ENCODE data around the gene HS6ST2. TPM values are rescaled to one million over a fixed set of nuclear protein-coding genes. Genes with fewer than 3 reads are reported as not detected.

The HS6ST2 gene
- total RNA-seq, 1 experiment from 2014 or later = 7.4 TPM

- Histone ChIP-seq H3K9me2 (replicated peaks; ENCODE audit: low read length) (no peaks in the 10 kb centered on the region), H3F3A (ENCODE audit: low read length, unreplicated experiment) (no peaks in the 10 kb centered on the region), H4K20me1 (ENCODE audit: low read length) (no peaks in the 10 kb centered on the region), H3K4me1 (ENCODE audit: insufficient read depth, low read length) (peaks cover 12% of the 10 kb centered on the region), H3K4me2 (ENCODE audit: low read length) (no peak overlapping the region), H3K27me3 (ENCODE audit: low read length) (no peaks in the 10 kb centered on the region), H2AFZ (ENCODE audit: low read length) (no peak overlapping the region), H3K36me3 (ENCODE audit: low read depth, low read length) (no peaks in the 10 kb centered on the region), H3K79me2 (ENCODE audit: low read length) (no peaks in the 10 kb centered on the region), H3K9me3 (ENCODE audit: low read length) (no peaks in the 10 kb centered on the region), H3K4me3 (ENCODE audit: low read length) (no peak overlapping the region), H3K9ac (ENCODE audit: low read length) (no peak overlapping the region), H3K27ac (ENCODE audit: low read length) (no peak overlapping the region)
- no peak for TF ChIP-seq EZH2phosphoT487 (IDR thresholded peaks at IDR 0.05; ENCODE audit: borderline replicate concordance, low read length)
- TF ChIP-seq CTCF (conservative IDR thresholded peaks at IDR 0.05; ENCODE audit: low read depth, low read length) = no peak
- no peak for TF ChIP-seq EZH2 (IDR thresholded peaks at IDR 0.05; ENCODE audit: low read length, unreplicated experiment)
- POLR2A ChIA-PET (ENCODE audit: unreplicated experiment) = no interaction called here
- DNase-seq (no peak), ATAC-seq (no peak)
- no TSS peak for BruUV-seq (replicated peaks)
- CTCF ChIA-PET = no interaction called here
- intact Hi-C loops (cut with micrococcal nuclease) = no loop called here
These were observed 98.2 kb downstream of the HS6ST2 start for GRCh38 chrX:132860200-132860599.

DNA sequence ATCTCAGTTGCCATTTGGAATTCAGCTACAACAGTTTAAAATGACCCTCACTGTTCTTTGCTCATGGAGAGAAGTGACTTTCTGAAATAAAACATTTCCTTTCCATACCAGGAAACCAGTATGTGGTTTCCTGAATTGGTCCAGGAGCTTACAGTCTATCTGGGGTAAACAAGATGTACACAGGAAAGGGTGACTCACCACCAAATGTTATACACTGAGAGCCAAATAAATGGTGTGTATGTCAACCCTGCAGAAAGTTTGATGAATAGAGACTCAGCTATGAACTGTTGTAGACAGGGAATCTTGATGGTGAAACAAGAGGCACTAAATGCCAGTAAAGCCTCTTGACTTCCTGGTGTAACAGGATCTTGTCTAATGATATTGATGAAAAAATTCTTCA lies 100.4 kb downstream of the HS6ST2 start:
- CTCF ChIA-PET = no interaction called here
- H3K27ac ChIP-seq (ENCODE audit: low read length) = peak overlapping the region; percentile 36
- no peaks in the 10 kb centered on the region for H4K20me1 ChIP-seq (ENCODE audit: low read length)
- POLR2A ChIA-PET (ENCODE audit: unreplicated experiment) = no interaction called here
- no TSS peak for BruUV-seq (replicated peaks)
- no peak overlapping the region for H2AFZ ChIP-seq (ENCODE audit: low read length)
- H3K9me3 ChIP-seq (ENCODE audit: low read length) = no peaks in the 10 kb centered on the region
- H3K4me3 ChIP-seq (ENCODE audit: low read length) = no peak overlapping the region
- no peak overlapping the region for H3K4me2 ChIP-seq (ENCODE audit: low read length)
- TF ChIP-seq CTCF (conservative IDR thresholded peaks at IDR 0.05; ENCODE audit: low read depth, low read length) = no peak
- TF ChIP-seq EZH2 (IDR thresholded peaks at IDR 0.05; ENCODE audit: low read length, unreplicated experiment) = no peak
- TF ChIP-seq EZH2phosphoT487 (IDR thresholded peaks at IDR 0.05; ENCODE audit: borderline replicate concordance, low read length) = no peak
- H3K36me3 ChIP-seq (ENCODE audit: low read depth, low read length) = no peaks in the 10 kb centered on the region
- DNase-seq = peak; percentile 60
- H3K27me3 ChIP-seq (ENCODE audit: low read length) = no peaks in the 10 kb centered on the region
- no peaks in the 10 kb centered on the region for H3K9me2 ChIP-seq (replicated peaks; ENCODE audit: low read length)
- intact Hi-C loops (cut with micrococcal nuclease) = loop anchor here (5.0 kb wide), 1 partner anchor 84 kb away; no protein-coding TSS in a partner anchor
- no peaks in the 10 kb centered on the region for H3F3A ChIP-seq (ENCODE audit: low read length, unreplicated experiment)
- peak; percentile 66 for ATAC-seq
- no peak overlapping the region for H3K9ac ChIP-seq (ENCODE audit: low read length)
- H3K79me2 ChIP-seq (ENCODE audit: low read length) = no peaks in the 10 kb centered on the region
- H3K4me1 ChIP-seq (ENCODE audit: insufficient read depth, low read length) = peaks cover 19% of the 10 kb centered on the region

DNA sequence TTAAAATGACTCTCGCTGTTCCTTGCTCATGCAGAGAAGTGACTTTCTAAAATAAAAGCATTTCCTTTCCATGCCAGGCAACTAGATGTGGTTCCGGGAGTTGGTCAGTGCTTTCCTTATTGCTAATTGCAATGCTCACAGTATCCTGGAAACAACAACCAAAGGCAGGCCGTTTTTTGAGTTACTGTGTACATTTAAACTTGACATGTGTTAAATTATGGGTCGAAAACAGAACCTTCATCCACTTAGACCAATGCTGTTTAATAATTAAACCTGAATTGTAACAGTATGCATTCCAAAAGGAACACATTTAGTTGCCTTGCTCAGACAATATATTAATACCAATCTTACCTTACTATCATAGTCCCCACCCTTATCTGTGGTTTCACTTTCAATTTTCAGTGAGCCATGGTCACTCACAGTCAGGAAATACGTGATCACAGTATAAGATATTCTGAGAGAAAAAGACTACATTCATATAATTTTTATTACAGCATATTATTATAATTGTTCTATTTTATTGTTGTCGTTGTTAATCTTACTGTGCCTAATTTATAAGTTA lies 102.6 kb downstream of the HS6ST2 start:
- TF ChIP-seq EZH2 (IDR thresholded peaks at IDR 0.05; ENCODE audit: low read length, unreplicated experiment) (no peak), CTCF (conservative IDR thresholded peaks at IDR 0.05; ENCODE audit: low read depth, low read length) (no peak), EZH2phosphoT487 (IDR thresholded peaks at IDR 0.05; ENCODE audit: borderline replicate concordance, low read length) (no peak)
- H3K79me2 ChIP-seq (ENCODE audit: low read length) = no peaks in the 10 kb centered on the region
- H3K9me3 ChIP-seq (ENCODE audit: low read length) = no peaks in the 10 kb centered on the region
- no peak overlapping the region for H3K4me3 ChIP-seq (ENCODE audit: low read length)
- intact Hi-C loops (cut with micrococcal nuclease) = loop anchor here (2.0 to 5.0 kb wide), 2 partner anchors 19 to 86 kb away; no protein-coding TSS in a partner anchor
- peaks cover 24% of the 10 kb centered on the region for H3K4me1 ChIP-seq (ENCODE audit: insufficient read depth, low read length)
- no peak overlapping the region for H3K4me2 ChIP-seq (ENCODE audit: low read length)
- peak overlapping the region; percentile 17; the same call in 1 of the 2 replicates for H3K27ac ChIP-seq (ENCODE audit: low read length)
- POLR2A ChIA-PET (ENCODE audit: unreplicated experiment) = no interaction called here
- no TSS peak for BruUV-seq (replicated peaks)
- H3K36me3 ChIP-seq (ENCODE audit: low read depth, low read length) = no peaks in the 10 kb centered on the region
- no peak for ATAC-seq
- H3K9me2 ChIP-seq (replicated peaks; ENCODE audit: low read length) = no peaks in the 10 kb centered on the region
- H4K20me1 ChIP-seq (ENCODE audit: low read length) = no peaks in the 10 kb centered on the region
- no peak overlapping the region for H2AFZ ChIP-seq (ENCODE audit: low read length)
- CTCF ChIA-PET = no interaction called here
- H3K27me3 ChIP-seq (ENCODE audit: low read length) = no peaks in the 10 kb centered on the region
- no peak for DNase-seq
- no peaks in the 10 kb centered on the region for H3F3A ChIP-seq (ENCODE audit: low read length, unreplicated experiment)
- no peak overlapping the region for H3K9ac ChIP-seq (ENCODE audit: low read length)
